ENCODE results near the gene HP. TPM values are rescaled to one million over a fixed set of nuclear protein-coding genes. Genes with fewer than 3 reads are reported as not detected.
A peak's percentile ranks its signal among the peaks of the same experiment; 100 is the strongest.

Gene HP
- total and polyA plus RNA-seq, 2 of the 13 experiments (the other 11 are each of a cell fraction or from before 2014, with no cell fraction given) = 387 to 524 TPM

DNA sequence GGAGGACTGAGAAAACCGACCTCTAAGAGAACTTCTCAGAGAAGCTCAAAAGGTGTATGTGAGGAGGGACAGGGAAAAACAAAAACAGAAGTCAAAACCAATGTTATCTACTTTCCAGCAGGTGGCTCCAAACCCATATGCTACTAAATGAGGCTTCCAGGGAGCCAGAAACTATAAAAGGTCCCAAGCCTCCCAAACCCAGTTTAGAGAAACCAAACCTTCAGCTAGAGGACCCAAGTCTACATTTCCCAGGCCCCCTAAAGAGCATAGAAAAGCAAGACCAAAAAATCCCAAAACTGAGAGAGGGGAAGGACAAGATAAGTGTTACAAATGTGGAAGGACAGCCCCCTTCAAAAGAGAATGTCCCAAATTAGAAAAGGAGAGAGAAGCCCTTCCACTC lies 12.4 kb downstream of the HP start (continued):
- TF ChIP-seq SP2 (CRISPR knock-in tag; IDR thresholded peaks at IDR 0.05) (no peak), KAT8 (CRISPR knock-in tag; IDR thresholded peaks at IDR 0.05) (0 out of 2 replicates have a peak, but pooled peaks have one; percentile 21), YEATS2 (CRISPR knock-in tag; IDR thresholded peaks at IDR 0.05; ENCODE audit: borderline replicate concordance) (no peak), STAG1 (CRISPR knock-in tag; IDR thresholded peaks at IDR 0.05) (peak; percentile 81), RFXANK (CRISPR knock-in tag; IDR thresholded peaks at IDR 0.05) (no peak), ZNF788 (CRISPR knock-in tag; IDR thresholded peaks at IDR 0.05; ENCODE audit: borderline replicate concordance) (no peak), ZNF296 (CRISPR knock-in tag; conservative IDR thresholded peaks at IDR 0.05) (no peak)
- TF ChIP-seq, protein P1, sequence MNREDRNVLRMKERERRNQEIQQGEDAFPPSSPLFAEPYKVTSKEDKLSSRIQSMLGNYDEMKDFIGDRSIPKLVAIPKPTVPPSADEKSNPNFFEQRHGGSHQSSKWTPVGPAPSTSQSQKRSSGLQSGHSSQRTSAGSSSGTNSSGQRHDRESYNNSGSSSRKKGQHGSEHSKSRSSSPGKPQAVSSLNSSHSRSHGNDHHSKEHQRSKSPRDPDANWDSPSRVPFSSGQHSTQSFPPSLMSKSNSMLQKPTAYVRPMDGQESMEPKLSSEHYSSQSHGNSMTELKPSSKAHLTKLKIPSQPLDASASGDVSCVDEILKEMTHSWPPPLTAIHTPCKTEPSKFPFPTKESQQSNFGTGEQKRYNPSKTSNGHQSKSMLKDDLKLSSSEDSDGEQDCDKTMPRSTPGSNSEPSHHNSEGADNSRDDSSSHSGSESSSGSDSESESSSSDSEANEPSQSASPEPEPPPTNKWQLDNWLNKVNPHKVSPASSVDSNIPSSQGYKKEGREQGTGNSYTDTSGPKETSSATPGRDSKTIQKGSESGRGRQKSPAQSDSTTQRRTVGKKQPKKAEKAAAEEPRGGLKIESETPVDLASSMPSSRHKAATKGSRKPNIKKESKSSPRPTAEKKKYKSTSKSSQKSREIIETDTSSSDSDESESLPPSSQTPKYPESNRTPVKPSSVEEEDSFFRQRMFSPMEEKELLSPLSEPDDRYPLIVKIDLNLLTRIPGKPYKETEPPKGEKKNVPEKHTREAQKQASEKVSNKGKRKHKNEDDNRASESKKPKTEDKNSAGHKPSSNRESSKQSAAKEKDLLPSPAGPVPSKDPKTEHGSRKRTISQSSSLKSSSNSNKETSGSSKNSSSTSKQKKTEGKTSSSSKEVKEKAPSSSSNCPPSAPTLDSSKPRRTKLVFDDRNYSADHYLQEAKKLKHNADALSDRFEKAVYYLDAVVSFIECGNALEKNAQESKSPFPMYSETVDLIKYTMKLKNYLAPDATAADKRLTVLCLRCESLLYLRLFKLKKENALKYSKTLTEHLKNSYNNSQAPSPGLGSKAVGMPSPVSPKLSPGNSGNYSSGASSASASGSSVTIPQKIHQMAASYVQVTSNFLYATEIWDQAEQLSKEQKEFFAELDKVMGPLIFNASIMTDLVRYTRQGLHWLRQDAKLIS (CRISPR knock-in tag; IDR thresholded peaks at IDR 0.05) = no peak
- TF ChIP-seq, protein P2, sequence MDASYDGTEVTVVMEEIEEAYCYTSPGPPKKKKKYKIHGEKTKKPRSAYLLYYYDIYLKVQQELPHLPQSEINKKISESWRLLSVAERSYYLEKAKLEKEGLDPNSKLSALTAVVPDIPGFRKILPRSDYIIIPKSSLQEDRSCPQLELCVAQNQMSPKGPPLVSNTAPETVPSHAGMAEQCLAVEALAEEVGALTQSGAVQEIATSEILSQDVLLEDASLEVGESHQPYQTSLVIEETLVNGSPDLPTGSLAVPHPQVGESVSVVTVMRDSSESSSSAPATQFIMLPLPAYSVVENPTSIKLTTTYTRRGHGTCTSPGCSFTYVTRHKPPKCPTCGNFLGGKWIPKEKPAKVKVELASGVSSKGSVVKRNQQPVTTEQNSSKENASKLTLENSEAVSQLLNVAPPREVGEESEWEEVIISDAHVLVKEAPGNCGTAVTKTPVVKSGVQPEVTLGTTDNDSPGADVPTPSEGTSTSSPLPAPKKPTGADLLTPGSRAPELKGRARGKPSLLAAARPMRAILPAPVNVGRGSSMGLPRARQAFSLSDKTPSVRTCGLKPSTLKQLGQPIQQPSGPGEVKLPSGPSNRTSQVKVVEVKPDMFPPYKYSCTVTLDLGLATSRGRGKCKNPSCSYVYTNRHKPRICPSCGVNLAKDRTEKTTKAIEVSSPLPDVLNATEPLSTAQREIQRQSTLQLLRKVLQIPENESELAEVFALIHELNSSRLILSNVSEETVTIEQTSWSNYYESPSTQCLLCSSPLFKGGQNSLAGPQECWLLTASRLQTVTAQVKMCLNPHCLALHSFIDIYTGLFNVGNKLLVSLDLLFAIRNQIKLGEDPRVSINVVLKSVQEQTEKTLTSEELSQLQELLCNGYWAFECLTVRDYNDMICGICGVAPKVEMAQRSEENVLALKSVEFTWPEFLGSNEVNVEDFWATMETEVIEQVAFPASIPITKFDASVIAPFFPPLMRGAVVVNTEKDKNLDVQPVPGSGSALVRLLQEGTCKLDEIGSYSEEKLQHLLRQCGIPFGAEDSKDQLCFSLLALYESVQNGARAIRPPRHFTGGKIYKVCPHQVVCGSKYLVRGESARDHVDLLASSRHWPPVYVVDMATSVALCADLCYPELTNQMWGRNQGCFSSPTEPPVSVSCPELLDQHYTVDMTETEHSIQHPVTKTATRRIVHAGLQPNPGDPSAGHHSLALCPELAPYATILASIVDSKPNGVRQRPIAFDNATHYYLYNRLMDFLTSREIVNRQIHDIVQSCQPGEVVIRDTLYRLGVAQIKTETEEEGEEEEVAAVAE (CRISPR knock-in tag; IDR thresholded peaks at IDR 0.05; ENCODE audit: borderline replicate concordance) = 0 out of 2 replicates have a peak, but pooled peaks have one; percentile 19
- TF ChIP-seq, protein P3, sequence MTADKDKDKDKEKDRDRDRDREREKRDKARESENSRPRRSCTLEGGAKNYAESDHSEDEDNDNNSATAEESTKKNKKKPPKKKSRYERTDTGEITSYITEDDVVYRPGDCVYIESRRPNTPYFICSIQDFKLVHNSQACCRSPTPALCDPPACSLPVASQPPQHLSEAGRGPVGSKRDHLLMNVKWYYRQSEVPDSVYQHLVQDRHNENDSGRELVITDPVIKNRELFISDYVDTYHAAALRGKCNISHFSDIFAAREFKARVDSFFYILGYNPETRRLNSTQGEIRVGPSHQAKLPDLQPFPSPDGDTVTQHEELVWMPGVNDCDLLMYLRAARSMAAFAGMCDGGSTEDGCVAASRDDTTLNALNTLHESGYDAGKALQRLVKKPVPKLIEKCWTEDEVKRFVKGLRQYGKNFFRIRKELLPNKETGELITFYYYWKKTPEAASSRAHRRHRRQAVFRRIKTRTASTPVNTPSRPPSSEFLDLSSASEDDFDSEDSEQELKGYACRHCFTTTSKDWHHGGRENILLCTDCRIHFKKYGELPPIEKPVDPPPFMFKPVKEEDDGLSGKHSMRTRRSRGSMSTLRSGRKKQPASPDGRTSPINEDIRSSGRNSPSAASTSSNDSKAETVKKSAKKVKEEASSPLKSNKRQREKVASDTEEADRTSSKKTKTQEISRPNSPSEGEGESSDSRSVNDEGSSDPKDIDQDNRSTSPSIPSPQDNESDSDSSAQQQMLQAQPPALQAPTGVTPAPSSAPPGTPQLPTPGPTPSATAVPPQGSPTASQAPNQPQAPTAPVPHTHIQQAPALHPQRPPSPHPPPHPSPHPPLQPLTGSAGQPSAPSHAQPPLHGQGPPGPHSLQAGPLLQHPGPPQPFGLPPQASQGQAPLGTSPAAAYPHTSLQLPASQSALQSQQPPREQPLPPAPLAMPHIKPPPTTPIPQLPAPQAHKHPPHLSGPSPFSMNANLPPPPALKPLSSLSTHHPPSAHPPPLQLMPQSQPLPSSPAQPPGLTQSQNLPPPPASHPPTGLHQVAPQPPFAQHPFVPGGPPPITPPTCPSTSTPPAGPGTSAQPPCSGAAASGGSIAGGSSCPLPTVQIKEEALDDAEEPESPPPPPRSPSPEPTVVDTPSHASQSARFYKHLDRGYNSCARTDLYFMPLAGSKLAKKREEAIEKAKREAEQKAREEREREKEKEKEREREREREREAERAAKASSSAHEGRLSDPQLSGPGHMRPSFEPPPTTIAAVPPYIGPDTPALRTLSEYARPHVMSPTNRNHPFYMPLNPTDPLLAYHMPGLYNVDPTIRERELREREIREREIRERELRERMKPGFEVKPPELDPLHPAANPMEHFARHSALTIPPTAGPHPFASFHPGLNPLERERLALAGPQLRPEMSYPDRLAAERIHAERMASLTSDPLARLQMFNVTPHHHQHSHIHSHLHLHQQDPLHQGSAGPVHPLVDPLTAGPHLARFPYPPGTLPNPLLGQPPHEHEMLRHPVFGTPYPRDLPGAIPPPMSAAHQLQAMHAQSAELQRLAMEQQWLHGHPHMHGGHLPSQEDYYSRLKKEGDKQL (CRISPR knock-in tag; IDR thresholded peaks at IDR 0.05; ENCODE audit: low read depth) = no peak

All from HepG2 (cell line).